ENCODE data around the gene WDR91.
A peak's percentile ranks its signal among the peaks of the same experiment; 100 is the strongest.

The WDR91 gene

DNA sequence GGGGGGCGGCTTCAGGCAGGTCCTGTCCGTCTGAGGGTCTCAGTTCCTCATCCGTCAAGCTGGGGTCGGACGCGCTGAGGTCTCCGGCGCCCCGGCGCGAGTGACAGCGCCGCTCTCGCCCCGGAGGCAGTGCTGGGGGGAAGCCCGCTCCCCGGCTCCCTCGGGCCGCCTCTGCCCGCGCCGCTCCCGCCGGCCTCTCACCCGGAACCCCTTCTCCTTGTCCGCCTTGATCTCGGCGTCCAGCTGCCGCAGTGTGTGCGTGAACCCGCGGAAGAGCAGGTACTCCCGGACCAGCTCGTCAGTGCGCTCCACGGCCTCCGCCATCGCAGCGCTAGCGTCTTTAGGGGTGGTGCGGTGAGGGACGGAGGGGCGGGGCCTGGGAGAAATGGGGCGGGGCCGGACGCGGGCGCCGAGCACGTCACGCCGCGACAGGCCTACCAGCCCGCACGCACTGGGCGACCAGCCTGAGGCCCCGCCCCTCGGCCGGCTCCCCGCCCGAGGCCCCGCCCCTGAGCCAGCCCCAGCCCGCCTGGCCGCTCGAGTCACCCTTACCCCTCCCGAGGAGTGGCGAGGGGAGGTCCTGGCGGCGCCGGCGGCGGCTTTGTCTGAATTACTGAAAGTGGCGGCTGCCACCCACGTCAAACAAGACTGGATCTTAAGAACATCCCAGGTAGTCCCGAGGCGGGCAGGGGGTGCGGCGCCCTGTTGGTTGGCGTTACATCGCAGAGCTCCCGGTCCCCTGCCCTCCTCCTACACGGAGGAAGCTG, at the start of gene WDR91:
Gene WDR91 (minus strand): TSS at position 348 of the 767 bp plus-strand sequence. CDS start 24 bp downstream, at position 324.
- Histone ChIP-seq H3K9me3 (no peaks in the 10 kb centered on the region), H3K27me3 (no peaks in the 10 kb centered on the region), H3K4me3 (ENCODE audit: low read depth in 1 of 2, low read length in 1 of 2) (peak within 1 kb of the TSS; percentile 76 to 86), H3K27ac (peak within 1 kb of the TSS; percentile 89), H3K36me3 (no peaks in the 10 kb centered on the region), H3K4me1 (ENCODE audit: control insufficient read depth in 1 of 2, insufficient read depth in 1 of 2, low read depth in 1 of 2, low read length in 1 of 2) (peaks cover 28 to 36% of the 10 kb centered on the region in 2 experiments)
- TF ChIP-seq, protein P1, sequence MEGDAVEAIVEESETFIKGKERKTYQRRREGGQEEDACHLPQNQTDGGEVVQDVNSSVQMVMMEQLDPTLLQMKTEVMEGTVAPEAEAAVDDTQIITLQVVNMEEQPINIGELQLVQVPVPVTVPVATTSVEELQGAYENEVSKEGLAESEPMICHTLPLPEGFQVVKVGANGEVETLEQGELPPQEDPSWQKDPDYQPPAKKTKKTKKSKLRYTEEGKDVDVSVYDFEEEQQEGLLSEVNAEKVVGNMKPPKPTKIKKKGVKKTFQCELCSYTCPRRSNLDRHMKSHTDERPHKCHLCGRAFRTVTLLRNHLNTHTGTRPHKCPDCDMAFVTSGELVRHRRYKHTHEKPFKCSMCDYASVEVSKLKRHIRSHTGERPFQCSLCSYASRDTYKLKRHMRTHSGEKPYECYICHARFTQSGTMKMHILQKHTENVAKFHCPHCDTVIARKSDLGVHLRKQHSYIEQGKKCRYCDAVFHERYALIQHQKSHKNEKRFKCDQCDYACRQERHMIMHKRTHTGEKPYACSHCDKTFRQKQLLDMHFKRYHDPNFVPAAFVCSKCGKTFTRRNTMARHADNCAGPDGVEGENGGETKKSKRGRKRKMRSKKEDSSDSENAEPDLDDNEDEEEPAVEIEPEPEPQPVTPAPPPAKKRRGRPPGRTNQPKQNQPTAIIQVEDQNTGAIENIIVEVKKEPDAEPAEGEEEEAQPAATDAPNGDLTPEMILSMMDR (IDR thresholded peaks at IDR 0.05): peak; percentile 70

DNA sequence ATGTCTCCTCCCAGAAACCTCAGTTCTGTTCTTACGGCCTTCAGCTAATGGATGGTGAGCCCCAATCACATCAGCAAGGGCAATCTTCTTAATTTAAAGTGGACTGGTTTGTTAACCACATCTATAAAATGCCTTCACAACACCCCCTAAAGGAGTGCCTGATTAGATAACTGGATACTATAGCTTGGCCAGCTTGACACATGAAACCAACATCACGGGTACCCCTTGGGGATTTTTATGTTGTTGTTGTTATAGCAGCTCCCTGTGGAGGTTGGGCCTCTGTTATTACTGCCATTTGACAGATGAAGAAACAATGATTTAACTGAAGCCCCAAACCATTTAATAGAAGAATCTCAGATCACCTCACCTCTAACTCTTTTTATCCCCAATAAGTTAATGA, 49.1 kb upstream of the WDR91 start:
- H3K4me3 ChIP-seq (ENCODE audit: low read depth in 1 of 2, low read length in 1 of 2): no peak overlapping the region

DNA sequence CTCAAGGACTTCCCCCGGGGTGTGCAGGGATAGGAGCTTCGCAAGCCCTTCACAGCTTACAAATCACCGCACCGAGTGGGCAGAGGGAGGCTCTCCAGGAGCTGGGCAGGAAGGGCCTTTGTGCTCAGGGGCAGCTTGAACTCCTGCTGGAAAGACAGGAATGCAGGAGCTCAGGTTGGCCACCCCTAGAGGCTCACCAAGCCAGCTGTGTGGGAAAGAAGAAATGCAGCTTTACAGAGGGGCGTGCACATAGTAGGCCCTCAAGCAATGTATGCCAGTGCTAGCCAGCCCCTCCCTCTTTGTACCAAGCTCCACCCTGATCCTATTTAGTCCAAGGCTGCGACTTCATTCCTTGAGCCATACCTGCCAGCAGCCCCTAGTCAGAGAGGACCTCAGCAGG, 48.4 kb upstream of the WDR91 start:
- no peak overlapping the region for H3K27ac ChIP-seq

More for the DNA sequence above, 49.1 kb upstream of the WDR91 start:
- Histone ChIP-seq H3K27me3 (no peaks in the 10 kb centered on the region), H3K4me1 (ENCODE audit: control insufficient read depth in 1 of 2, insufficient read depth in 1 of 2, low read depth in 1 of 2, low read length in 1 of 2) (no peaks in the 10 kb centered on the region), H3K9me3 (no peaks in the 10 kb centered on the region), H3K27ac (no peak overlapping the region), H3K36me3 (no peaks in the 10 kb centered on the region)
- TF ChIP-seq, protein P1 (IDR thresholded peaks at IDR 0.05): no peak

DNA sequence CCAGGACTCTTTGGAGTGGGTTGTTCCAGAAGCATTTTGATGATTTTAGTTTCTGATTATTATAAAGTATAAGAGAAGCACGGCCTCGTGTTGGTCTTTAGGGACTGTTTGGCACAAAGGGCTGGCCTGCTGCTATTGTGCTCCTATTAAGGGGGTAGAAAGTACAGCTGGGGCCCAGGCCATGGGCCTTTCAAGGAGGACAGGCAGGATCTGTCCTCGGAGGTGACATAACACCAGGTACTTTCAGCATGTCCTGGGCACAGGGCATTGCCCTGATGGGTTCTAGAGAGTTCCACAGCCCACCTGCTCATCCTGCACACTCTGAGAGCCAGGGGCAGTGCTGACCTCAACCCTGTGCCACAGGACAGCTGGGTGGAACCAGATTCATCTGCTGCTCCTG, 47.3 kb upstream of the WDR91 start:
- Histone ChIP-seq H3K27me3 (no peaks in the 10 kb centered on the region), H3K27ac (no peak overlapping the region), H3K36me3 (no peaks in the 10 kb centered on the region), H3K9me3 (no peaks in the 10 kb centered on the region), H3K4me3 (ENCODE audit: low read depth in 1 of 2, low read length in 1 of 2) (no peak overlapping the region), H3K4me1 (ENCODE audit: control insufficient read depth in 1 of 2, insufficient read depth in 1 of 2, low read depth in 1 of 2, low read length in 1 of 2) (peaks cover 10 to 11% of the 10 kb centered on the region in 2 experiments)
- TF ChIP-seq, protein P1 (IDR thresholded peaks at IDR 0.05): no peak

More for the DNA sequence above, 48.4 kb upstream of the WDR91 start:
- H3K4me3 ChIP-seq (ENCODE audit: low read depth in 1 of 2, low read length in 1 of 2): no peak overlapping the region
- TF ChIP-seq, protein P1 (IDR thresholded peaks at IDR 0.05): no peak
- H3K27me3 ChIP-seq: no peaks in the 10 kb centered on the region
- H3K9me3 ChIP-seq: no peaks in the 10 kb centered on the region
- no peaks in the 10 kb centered on the region for H3K36me3 ChIP-seq
- H3K4me1 ChIP-seq (ENCODE audit: control insufficient read depth in 1 of 2, insufficient read depth in 1 of 2, low read depth in 1 of 2, low read length in 1 of 2): peaks cover under 1 to 2% of the 10 kb centered on the region in 2 experiments

DNA sequence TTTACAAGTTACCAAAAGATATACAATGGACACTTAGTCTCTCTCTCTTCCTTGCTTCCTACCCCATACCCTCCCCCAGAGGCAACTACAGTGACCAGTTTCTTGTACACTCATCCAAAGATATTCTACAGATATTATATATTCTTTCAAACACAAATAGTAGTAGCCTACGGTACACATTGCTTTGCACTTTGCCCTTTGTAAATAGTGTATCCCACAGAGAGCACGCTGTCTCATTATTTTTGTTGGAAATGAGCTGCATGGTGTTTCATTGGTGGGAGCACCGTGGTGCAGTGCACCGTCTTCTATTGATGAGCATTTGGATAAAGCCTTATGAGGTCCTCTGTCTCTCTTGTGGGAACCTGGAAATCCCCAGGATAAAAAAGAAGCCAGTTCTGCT, 46.5 kb upstream of the WDR91 start:
- Histone ChIP-seq H3K27me3 (no peaks in the 10 kb centered on the region), H3K36me3 (no peaks in the 10 kb centered on the region), H3K9me3 (no peaks in the 10 kb centered on the region), H3K4me3 (ENCODE audit: low read depth in 1 of 2, low read length in 1 of 2) (no peak overlapping the region), H3K4me1 (ENCODE audit: control insufficient read depth in 1 of 2, insufficient read depth in 1 of 2, low read depth in 1 of 2, low read length in 1 of 2) (peaks cover 10 to 11% of the 10 kb centered on the region in 2 experiments), H3K27ac (no peak overlapping the region)
- TF ChIP-seq, protein P1 (IDR thresholded peaks at IDR 0.05): no peak

All from neutrophil (primary cell).